Ammon's horn (tissue), 1 donor: ENCODE data around the gene VWA3B.

Experiments
- DNase-seq: peaks from one replicate; pipeline ENCODE4 v3.0.0-alpha.2; 2016; ENCODE audit warnings: low spot score

Gene VWA3B

DNA sequence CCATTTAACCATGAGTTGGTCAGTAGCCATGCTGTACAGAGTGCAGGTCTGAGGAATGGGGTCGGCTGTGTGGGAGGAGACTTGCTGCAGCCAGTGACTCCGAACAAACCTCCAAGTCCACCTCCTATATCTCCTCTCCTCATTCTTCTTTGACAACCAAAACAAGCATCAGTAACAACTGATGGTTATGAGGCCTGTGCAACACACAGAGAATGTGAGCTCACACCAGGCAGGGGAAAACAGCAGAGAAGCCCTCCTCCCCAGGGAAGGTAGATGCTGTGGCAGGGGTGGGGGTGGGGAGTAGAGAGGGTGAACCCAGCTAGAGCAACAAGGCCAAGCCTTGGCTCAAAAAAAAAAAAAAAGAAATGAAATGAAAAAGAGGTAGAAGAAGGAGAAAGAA, 247.0 kb downstream of the VWA3B start:
- DNase-seq = no peak

DNA sequence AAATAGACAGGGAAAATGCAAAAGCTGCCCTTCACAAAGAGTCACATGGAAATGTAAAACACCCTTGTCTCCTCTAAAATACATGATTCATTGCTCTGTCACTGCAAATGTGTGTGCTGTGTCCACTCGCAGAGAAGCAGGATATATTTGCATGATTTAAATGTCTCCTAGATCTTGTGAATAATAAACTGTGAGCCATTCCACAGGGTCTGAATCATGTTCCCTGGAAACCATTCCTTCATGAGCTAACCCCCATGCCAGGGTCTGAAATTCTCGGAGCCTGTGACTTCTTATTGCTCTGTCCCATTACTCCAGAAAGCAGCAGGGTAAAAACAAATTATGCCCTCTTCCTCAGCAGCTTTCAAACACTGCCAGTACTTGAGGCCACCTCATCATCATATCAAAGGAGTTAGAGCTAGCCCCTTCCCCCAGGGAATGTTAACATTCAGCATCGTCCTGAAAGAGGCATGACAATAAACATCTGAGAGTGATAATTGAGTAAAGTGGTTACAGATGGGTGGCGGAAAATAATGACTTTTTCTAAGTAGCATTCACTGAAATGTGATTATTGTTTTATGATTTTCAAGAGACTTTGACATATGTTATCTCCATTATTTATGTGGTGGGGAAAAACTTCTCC, 247.6 kb downstream of the VWA3B start:
- peak; percentile 20 for DNase-seq

DNA sequence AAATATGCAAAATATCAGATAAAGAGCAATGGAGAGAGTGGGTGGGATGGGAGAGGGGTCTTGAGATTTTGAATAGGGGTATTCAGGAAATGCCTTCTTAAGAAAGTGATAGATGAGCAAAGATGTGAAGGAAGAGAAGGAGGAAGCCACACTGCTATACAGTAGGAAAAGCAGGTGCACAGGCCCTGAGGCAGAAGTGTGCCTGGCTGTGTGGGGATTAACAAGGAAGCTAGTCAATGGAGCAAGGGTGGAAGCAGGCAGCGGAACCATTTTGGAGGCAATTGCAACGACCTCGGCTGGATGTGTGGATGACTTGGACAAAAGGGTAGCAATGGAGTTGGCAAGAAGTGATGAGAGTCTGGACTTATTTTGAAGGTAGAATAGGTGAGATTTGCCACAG, 248.3 kb downstream of the VWA3B start:
- no peak for DNase-seq

DNA sequence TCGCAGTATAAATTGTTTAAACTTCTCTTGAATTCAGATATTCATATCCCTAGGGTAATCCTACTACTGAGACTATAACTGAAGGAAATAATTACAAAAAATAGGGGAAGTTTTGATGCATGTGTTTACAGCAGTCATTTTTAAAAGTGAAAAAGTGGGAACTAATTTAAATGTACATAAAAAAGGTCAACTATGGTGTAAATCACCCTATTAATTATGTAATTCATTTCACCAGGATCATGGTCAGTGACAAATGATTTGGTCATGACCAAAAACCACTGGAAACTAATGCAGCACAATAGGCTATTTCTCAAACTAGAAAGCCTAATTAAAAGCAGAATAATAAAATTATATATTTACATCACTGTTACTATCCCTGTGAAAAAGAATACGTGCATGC, 254.3 kb downstream of the VWA3B start:
- DNase-seq = no peak

DNA sequence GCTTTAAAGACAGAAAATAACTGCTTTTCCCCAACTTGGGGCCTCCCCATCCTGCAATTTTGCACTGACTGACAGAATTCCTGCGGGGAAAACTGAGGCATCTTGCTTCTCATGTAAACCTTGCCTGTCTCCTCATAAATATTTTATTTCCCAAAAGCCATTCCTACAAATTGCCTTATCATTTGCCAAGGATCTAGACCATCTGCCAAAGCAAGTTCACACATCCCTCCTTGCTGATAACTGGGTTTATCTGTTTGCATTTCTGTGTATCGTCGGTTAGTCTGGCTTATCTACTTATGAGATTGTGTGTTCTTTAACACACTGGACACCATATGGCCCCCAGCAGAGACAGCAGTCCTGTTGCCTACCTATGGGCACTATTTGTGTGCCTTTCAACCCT, 256.3 kb downstream of the VWA3B start:
- no peak for DNase-seq

DNA sequence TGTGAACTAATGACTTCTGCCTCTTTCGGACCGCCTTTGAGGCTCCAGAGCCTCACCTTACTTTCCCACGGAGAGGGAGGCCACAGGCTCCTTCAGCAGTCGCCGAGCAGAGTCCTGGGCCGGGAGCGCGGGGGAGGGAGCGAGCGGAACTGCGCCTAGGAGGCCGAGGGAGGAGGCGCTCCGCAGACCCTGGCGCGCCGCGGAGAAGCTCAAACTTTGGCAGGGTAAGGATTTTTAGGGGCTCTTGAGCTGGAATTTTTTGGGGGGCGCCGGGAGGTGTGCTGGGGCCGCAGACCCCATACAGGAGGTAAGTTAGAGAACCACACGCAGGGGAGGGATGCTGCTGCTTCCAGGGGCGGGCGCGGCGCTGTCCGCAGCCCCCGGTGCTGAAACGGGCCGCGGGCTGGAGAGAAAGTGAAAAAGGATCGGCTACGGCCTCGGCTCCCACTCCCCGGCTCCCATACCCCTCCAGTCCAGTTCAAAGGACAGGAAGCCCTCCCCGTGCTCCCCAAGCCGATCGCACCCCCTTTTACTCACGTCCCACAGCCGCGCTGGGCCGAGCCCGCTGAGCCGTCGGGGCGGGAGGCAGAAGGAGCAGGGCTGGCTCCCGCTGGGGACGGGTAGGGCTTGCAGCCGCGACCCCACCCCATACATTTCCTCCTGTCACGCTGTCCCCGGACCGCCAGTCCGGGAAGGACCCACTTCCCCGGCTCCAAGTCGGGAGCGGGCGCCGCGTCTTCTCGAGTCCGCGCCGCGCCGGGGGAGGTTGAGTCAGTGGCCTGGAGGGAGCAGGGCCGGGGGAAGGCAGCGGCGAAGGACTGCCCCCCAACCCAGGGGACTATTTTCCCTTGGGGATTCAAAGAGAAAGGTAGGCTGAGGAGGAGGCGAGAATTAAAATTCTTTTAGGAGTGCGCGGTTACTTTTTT, 259.6 kb downstream of the VWA3B start, which contains the start of gene CNGA3:
CNGA3 (plus strand) TSS at position 146 of the 926 bp plus-strand sequence. CDS start 23,520 bp downstream, outside the sequence.
- DNase-seq = no peak

DNA sequence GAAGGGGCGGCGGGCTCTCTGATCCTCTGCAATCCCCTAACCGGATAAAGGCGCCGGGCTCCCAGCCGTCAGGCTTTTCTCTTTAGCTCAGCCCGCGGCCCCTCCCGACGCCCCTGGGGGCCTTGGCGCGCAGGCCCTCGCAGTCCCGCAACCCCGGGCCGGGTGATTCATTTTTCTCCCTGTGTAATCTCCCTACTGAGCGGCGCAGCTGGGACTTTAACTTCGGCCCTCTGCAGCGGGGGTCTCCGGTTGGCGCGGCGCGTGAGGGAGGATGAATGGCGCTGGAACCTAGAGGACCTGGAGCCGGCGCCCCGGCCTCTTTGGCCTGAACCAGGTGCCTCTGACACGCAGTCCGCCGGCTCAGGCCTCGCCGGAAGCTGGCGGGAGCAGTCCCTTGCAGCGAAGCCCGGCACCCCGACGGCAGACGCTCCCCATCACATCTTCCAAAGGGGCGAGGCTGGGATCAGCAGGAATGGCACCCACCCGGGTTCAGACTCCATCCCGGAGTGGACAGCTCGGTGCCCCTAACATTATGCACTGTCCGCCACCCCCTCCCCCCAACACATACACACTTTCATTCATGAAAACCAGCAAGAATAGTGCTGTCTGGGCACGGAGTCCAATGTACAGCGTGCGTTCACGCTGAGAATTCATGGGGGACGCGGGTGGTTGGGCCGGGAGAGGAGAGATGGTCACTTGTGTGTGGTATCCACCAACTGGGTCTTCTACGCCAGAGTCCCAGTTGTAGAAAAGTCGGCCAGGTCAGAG, 260.5 kb downstream of the VWA3B start:
- DNase-seq = no peak

DNA sequence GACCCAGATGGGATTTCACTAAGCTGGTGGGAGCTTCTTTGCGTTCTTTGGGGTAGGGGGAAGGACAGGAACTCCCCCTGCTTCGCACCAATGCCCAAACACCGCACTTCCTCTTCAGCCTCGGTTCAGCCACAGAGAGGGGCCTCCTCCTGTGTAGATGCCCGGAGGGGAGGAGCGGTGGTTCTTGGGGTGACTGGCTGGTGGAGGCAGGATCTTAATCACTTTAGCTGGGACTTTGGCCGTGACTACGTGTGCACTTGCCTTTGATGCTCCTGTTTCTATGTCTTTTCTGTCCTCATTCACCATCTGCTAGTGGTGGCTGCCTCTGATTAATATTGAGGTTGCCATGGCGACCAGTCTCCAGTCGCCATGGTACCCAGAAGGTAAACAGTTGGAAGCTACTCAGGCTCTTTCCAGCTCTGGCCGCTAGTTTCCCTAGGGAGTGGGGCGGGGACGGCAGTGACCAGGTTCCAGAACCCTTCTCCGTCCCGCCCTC, 261.1 kb downstream of the VWA3B start:
- peak; percentile 68 for DNase-seq

DNA sequence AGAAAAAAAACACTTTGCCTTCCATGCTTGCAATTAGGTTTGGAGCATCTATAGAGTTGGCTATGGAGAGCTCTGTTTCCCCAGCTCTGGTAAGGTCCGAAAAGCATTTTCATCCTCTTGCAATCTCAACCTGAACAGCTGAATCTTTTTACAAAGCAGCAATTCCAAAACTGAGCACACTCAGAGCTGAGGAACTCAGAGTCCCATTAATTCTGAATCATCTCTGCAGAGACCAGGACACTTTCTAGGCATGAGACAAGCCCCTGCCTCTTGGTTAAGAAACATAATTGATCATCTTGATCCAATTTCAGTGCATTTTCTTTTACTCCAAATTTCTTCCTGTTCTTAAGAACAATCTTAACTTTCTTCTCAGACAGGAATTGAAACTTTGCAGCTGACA, 263.4 kb downstream of the VWA3B start:
- no peak for DNase-seq

DNA sequence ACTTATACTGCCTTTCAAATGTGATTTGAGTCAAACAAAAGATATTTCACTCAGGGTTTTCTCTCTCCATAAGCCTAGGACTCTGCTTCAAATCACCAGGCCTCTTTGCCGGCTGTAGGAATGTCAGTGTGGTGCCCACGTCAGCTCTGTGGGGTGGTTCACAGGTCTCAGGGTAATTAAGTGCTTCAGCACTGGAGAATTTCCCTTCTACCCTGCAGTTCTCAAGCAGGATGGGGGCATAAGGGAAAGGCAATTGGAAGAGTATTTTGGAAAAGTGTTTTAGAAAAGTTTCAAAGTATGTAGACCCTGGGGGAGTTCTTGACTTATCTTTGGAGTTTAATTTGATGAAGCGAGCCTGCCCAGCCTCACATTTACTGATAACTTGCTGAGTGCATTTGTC, 268.9 kb downstream of the VWA3B start:
- DNase-seq = no peak

DNA sequence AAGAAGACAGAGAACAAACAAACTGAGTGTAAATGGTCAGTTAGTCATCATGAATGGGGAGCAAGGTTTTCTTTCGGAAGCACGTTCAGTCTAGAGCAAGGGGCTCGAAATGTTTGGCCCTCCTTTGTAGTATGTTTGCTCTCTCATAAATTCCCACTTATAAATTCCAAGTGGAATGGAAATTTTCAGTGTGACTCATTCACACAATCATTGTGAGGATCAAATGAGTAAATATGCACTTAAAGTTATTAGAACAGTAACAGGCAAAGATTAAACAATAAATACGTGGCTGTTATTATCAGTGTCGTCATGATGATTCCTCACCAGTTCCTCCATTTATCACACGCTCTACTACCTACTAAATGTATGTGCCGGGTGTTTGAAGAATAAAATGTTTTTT, 269.8 kb downstream of the VWA3B start:
- no peak for DNase-seq

DNA sequence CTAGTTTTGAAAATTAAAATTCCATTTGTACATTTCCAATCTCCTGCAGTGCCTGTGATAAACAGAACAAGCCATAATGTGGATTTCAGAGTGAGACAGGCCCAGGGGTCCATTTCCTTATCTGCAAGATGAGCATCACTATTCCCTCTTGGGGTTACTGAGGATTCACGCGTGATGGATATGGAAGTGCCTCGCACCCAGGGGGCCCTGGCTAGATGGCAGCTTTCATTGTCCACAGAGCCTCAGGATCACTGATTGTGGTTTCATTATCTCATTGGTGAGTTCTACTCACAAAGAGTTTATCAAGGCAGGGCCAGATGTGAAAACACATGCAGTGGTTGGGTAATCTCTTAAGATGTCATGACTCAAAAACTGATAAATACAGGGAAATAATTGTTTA, 270.9 kb downstream of the VWA3B start:
- DNase-seq = no peak

DNA sequence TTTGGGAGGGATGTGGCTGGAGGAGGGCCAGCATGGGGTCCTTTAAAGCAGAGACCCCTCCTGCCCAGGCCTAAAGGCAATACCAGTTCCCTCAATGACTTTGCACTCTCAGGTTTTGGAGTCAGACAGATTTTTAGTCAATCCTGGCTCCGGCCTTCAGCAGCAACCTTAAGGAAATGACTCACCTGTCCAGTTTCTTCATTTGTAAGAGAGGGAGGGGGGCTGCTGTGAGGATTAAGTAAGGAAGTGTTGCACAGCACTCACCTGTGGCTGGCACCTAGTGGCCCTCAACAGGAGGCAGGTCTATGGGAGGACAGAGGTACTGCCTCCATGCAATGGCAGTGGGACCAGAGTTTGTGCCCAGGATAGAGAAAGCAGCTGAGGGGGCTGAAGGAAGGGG, 273.0 kb downstream of the VWA3B start:
- DNase-seq = no peak
